H1 (cell line): ENCODE data around the gene NAV2. TPM values are rescaled to one million over a fixed set of nuclear protein-coding genes. Genes with fewer than 3 reads are reported as not detected.
A peak's percentile ranks its signal among the peaks of the same experiment; 100 is the strongest.

Experiments used
- ASH2L ChIP-seq: fragments of 200-600, 300-600 bp; sonication (generic); IDR thresholded peaks from one replicate; pipeline ENCODE4 v1.7.1; 2017; ENCODE audit warnings: low read length
- BRCA1 ChIP-seq: IDR thresholded peaks from 2 replicates; pipeline ENCODE4 v1.6.1; 2012; ENCODE audit warnings: low read depth, low read length, improper control_type of control experiment
- CBX5 ChIP-seq: fragments of 300-800, 300-1000 bp; sonication (generic); IDR thresholded peaks from 2 replicates; pipeline ENCODE4 v1.7.1; 2016; ENCODE audit warnings: antibody characterized with exemption, low read length, low read depth
- CBX8 ChIP-seq: fragments of 300-800, 300-1000 bp; sonication (generic); IDR thresholded peaks from 2 replicates; pipeline ENCODE4 v1.7.1; 2016; ENCODE audit warnings: low read depth, low read length, borderline replicate concordance
- CHD1 ChIP-seq: IDR thresholded peaks from 2 replicates; pipeline ENCODE4 v1.6.1; 2012; ENCODE audit warnings: low read depth, low read length, improper control_type of control experiment
- CREB1 ChIP-seq: IDR thresholded peaks from 2 replicates; pipeline ENCODE4 v1.6.1; 2012; ENCODE audit warnings: inconsistent platforms
- CTCF ChIP-seq, 3 experiments: IDR thresholded peaks; 1 replicate in 2 of 3; 2 replicates in 1 of 3; pipeline versions ENCODE4 v1.5.1 to v1.6.1; 2011; ENCODE audit warnings: low read length in 3 of 3, mild to moderate bottlenecking in 3 of 3, inconsistent platforms in 2 of 3, low read depth in 1 of 3, moderate library complexity in 1 of 3; ENCODE audit not compliant: insufficient read depth in 1 of 3; ENCODE audit errors: control extremely low read depth in 1 of 3
- EGR1 ChIP-seq: IDR thresholded peaks from 2 replicates; pipeline ENCODE4 v1.6.1; 2011; ENCODE audit warnings: low read depth, low read length, borderline replicate concordance
- GABPA ChIP-seq: IDR thresholded peaks from 2 replicates; pipeline ENCODE4 v1.6.1; 2011; ENCODE audit warnings: mild to moderate bottlenecking, low read length, moderate library complexity, borderline replicate concordance; ENCODE audit not compliant: insufficient read depth
- GTF2F1 ChIP-seq: IDR thresholded peaks from 2 replicates; pipeline ENCODE4 v1.6.1; 2012; ENCODE audit warnings: low read depth, low read length, improper control_type of control experiment, borderline replicate concordance
- JUN ChIP-seq: IDR thresholded peaks from 2 replicates; pipeline ENCODE4 v1.6.1; 2011; ENCODE audit warnings: low read depth, mild to moderate bottlenecking, improper control_type of control experiment, low read length
- KDM1A ChIP-seq: fragments of 200-600, 300-600 bp; sonication (generic); IDR thresholded peaks from 2 replicates; pipeline ENCODE4 v1.7.1; 2016; ENCODE audit warnings: mild to moderate bottlenecking, low read length, borderline replicate concordance
- POLR2A ChIP-seq, 2 experiments: IDR thresholded peaks; 1 replicate in 1 of 2; 2 replicates in 1 of 2; pipeline ENCODE4 v1.6.1; 2011; ENCODE audit warnings: low read depth in 2 of 2, low read length in 2 of 2, mild to moderate bottlenecking in 2 of 2; ENCODE audit errors: control extremely low read depth in 1 of 2
- RBBP5 ChIP-seq: IDR thresholded peaks from 2 replicates; pipeline ENCODE4 v1.7.1; 2012; ENCODE audit warnings: low read depth, mild to moderate bottlenecking, inconsistent platforms, low read length, moderate library complexity, borderline replicate concordance
- RFX5 ChIP-seq: IDR thresholded peaks from 2 replicates; pipeline ENCODE4 v1.6.1; 2011; ENCODE audit warnings: low read depth, low read length, improper control_type of control experiment, borderline replicate concordance
- RXRA ChIP-seq: IDR thresholded peaks from 2 replicates; pipeline ENCODE4 v1.6.1; 2011; ENCODE audit warnings: low read depth, mild to moderate bottlenecking, low read length, moderate library complexity; ENCODE audit not compliant: insufficient read depth
- SAP30 ChIP-seq: fragments of 300-600 bp; sonication (generic); IDR thresholded peaks from 2 replicates; pipeline ENCODE4 v1.7.1; 2012; ENCODE audit warnings: low read length, moderate library complexity, mild to moderate bottlenecking, inconsistent platforms; ENCODE audit not compliant: insufficient read depth, insufficient replicate concordance
- SIX5 ChIP-seq: IDR thresholded peaks from 2 replicates; pipeline ENCODE4 v1.6.1; 2011; ENCODE audit warnings: mild to moderate bottlenecking, low read depth, low read length
- SP1 ChIP-seq: IDR thresholded peaks from 2 replicates; pipeline ENCODE4 v1.6.1; 2011; ENCODE audit warnings: low read depth, low read length
- SP2 ChIP-seq: IDR thresholded peaks from 2 replicates; pipeline ENCODE4 v1.6.1; 2012; ENCODE audit warnings: mild to moderate bottlenecking, low read length, inconsistent platforms
- TCF12 ChIP-seq: IDR thresholded peaks from 2 replicates; pipeline ENCODE4 v1.6.1; 2011; ENCODE audit warnings: low read depth, mild to moderate bottlenecking, low read length
- TEAD4 ChIP-seq: IDR thresholded peaks from 2 replicates; pipeline ENCODE4 v1.6.1; 2012; ENCODE audit warnings: low read depth, low read length, inconsistent platforms, mixed read lengths
- polyA plus RNA-seq, 7 experiments: library from polyadenylated mRNA; depleted of rRNA in 3 of 7; stranded (reverse) in 5 of 7; unstranded in 2 of 7; fragments of >200 nt in 5 of 7; fragments of 200-250 nt in 2 of 7; gene quantifications; 1 replicate in 5 of 7; 2 replicates in 1 of 7; 4 replicates in 1 of 7; pipeline versions ENCODE4 v1.2.1 to v1.2.3, GENCODE V29; 2011 to 2013; ENCODE audit warnings: missing spikeins in 2 of 7, mixed read lengths in 2 of 7
- total RNA-seq: library from RNA; stranded (reverse); fragmentation: NEBNext Ultra II Directional; extraction: Animal tissue kit (Norgen Biotek cat#: 25700); gene quantifications from 2 replicates; pipeline ENCODE4 v1.2.1, GENCODE V29; 2021
- TF ChIP-seq, protein P1 (sequence below): IDR thresholded peaks from 2 replicates; pipeline ENCODE4 v1.6.1; 2012; ENCODE audit warnings: inconsistent platforms

Gene NAV2
- total and polyA plus RNA-seq, 2 of the 8 experiments (the other 6 are each of a cell fraction or from before 2014, with no cell fraction given), result 35.6 to 73.6 TPM

- no peak for TF ChIP-seq SAP30
- no peak for TF ChIP-seq ASH2L
- TF ChIP-seq TEAD4, result no peak
- TF ChIP-seq SP1, result peak; percentile 31; the same call in 1 of the 2 replicates
- no peak for TF ChIP-seq CBX8
- TF ChIP-seq KDM1A, result no peak
- TF ChIP-seq RBBP5, result 0 out of 2 replicates have a peak, but pooled peaks have one; percentile 22
- TF ChIP-seq CBX5, result no peak
- TF ChIP-seq RFX5, result no peak
- TF ChIP-seq POLR2A (IDR thresholded peaks at IDR 0.05; ENCODE audit: control extremely low read depth in 1 of 2, low read depth in 2 of 2, low read length in 2 of 2), result no peak
- 0 out of 2 replicates have a peak, but pooled peaks have one; percentile 7 for TF ChIP-seq CREB1
- no peak for TF ChIP-seq CTCF (IDR thresholded peaks at IDR 0.05; ENCODE audit: control extremely low read depth in 1 of 3, insufficient read depth in 1 of 3, low read depth in 1 of 3, low read length in 3 of 3)
- TF ChIP-seq EGR1, result peak; percentile 47; the same call in 1 of the 2 replicates
- no peak for TF ChIP-seq TCF12
- TF ChIP-seq, protein P1, sequence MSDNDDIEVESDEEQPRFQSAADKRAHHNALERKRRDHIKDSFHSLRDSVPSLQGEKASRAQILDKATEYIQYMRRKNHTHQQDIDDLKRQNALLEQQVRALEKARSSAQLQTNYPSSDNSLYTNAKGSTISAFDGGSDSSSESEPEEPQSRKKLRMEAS, result no peak; the same call in 1 of the 2 replicates
- no peak for TF ChIP-seq GABPA
- no peak for TF ChIP-seq CHD1
- no peak for TF ChIP-seq GTF2F1
- no peak for TF ChIP-seq RXRA
- TF ChIP-seq BRCA1, result peak; percentile 68
- no peak for TF ChIP-seq JUN
- peak; percentile 22; the same call in 1 of the 2 replicates for TF ChIP-seq SIX5
- TF ChIP-seq SP2, result no peak
Measured at GRCh38 chr11:20022363-20023081, 309.9 kb downstream of the NAV2 start (continued).
